Epithelial cell of proximal tubule (primary cell): ENCODE results near the gene BCL2L2. TPM values are rescaled to one million over a fixed set of nuclear protein-coding genes. Genes with fewer than 3 reads are reported as not detected.

ENCODE experiments used
- DNase-seq: peaks from one replicate; pipeline ENCODE4 v3.0.0-alpha.2; 2011; ENCODE audit warnings: low read depth
- H3K4me3 ChIP-seq: 2 replicates; pipeline ENCODE4 v1.5.1; 2011; ENCODE audit warnings: low read depth, mild to moderate bottlenecking, low read length
- total RNA-seq: library from RNA; depleted of rRNA; stranded (reverse); fragments of >200 nt; gene quantifications from 2 replicates; pipeline ENCODE4 v1.2.3, GENCODE V29; 2015
- TF ChIP-seq, protein P1 (sequence below): conservative IDR thresholded peaks from 2 replicates; pipeline ENCODE4 v1.5.1; 2012; ENCODE audit warnings: low read depth, mild to moderate bottlenecking, low read length

The BCL2L2 gene
- total RNA-seq, 1 donor from 2014 or later, result 10.7 TPM

DNA sequence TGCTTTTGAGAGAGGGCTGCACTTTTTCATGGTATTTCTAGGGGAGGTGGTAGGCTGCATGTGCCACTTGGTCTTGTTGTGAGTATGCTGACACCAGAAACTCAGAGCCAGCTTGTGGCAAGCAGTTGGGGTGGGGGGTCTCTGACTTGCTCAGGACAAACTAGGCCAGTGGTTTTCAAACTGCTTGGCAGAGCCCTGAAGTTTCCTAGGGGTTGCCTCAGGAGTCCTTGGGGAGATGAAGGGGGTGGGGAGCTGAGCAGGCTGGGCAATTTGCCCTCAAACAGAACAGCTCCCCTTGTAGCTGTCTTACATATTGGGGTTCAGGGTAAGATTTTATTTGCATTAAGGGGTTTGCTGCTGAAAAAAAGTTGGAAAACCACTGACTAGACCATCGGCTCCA lies 3.9 kb downstream of the BCL2L2 start:
- TF ChIP-seq, protein P1, sequence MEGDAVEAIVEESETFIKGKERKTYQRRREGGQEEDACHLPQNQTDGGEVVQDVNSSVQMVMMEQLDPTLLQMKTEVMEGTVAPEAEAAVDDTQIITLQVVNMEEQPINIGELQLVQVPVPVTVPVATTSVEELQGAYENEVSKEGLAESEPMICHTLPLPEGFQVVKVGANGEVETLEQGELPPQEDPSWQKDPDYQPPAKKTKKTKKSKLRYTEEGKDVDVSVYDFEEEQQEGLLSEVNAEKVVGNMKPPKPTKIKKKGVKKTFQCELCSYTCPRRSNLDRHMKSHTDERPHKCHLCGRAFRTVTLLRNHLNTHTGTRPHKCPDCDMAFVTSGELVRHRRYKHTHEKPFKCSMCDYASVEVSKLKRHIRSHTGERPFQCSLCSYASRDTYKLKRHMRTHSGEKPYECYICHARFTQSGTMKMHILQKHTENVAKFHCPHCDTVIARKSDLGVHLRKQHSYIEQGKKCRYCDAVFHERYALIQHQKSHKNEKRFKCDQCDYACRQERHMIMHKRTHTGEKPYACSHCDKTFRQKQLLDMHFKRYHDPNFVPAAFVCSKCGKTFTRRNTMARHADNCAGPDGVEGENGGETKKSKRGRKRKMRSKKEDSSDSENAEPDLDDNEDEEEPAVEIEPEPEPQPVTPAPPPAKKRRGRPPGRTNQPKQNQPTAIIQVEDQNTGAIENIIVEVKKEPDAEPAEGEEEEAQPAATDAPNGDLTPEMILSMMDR, result no peak
- no peak overlapping the region for H3K4me3 ChIP-seq
- no peak for DNase-seq

GRCh38 chr14:23316300-23316699 lies 9.7 kb downstream of the BCL2L2 start:
- H3K4me3 ChIP-seq, result no peak overlapping the region
- TF ChIP-seq, protein P1, result no peak
- no peak for DNase-seq

- TF ChIP-seq, protein P1, result no peak
- H3K4me3 ChIP-seq, result peak overlapping the region; percentile 54
- DNase-seq, result no peak
These were observed 13.3 kb downstream of the BCL2L2 start for GRCh38 chr14:23319746-23320583.

DNA sequence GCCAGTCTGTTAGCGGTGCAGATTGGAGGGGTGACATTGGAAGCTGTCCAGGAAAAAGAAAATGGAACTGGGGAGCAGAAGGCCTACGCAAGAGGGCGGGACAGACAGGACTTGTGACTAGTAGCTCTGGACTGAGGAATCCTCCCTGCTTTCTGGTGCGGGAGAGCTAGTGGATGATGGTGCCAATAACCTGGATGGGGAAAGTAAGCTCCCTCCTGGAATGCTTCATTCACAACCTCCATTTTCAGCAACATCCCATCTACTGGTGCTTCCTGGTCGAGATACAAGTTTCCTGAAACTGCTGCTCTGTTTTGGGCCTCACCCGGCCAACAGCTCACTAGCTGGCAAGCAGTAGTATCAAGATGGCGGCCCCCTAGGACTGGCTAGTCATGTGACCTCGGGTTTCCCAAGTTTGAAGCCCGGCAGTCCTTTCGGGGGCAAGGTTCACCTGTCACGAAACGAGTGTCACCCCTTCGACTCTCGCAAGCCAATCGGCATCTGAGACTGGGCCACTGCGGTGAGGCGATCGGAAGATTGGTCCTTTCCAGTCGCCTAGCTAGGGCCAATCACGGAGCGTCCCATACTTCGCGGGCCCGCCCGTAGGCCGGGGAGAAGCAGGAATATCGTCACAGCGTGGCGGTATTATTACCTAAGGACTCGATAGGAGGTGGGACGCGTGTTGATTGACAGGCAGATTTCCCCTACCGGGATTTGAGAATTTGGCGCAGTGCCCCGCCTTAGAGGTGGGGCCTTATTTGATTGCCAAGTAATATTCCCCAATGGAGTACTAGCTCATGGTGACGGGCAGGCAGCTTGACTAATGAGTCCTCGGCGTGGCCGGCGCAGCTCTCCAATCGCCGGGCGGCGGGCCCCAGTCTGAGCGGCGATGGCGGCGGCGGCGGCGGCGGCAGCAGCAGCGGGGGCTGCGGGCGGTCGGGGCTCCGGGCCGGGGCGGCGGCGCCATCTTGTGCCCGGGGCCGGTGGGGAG lies 14.2 kb downstream of the BCL2L2 start, which contains the start of gene PABPN1:
Gene PABPN1 (plus strand): TSS at position 874 of the 988 bp plus-strand sequence. CDS start 13 bp downstream, at position 887.
- DNase-seq, result peak; percentile 99
- peak within 1 kb of the TSS; percentile 97 for H3K4me3 ChIP-seq
- TF ChIP-seq, protein P1, result no peak

DNA sequence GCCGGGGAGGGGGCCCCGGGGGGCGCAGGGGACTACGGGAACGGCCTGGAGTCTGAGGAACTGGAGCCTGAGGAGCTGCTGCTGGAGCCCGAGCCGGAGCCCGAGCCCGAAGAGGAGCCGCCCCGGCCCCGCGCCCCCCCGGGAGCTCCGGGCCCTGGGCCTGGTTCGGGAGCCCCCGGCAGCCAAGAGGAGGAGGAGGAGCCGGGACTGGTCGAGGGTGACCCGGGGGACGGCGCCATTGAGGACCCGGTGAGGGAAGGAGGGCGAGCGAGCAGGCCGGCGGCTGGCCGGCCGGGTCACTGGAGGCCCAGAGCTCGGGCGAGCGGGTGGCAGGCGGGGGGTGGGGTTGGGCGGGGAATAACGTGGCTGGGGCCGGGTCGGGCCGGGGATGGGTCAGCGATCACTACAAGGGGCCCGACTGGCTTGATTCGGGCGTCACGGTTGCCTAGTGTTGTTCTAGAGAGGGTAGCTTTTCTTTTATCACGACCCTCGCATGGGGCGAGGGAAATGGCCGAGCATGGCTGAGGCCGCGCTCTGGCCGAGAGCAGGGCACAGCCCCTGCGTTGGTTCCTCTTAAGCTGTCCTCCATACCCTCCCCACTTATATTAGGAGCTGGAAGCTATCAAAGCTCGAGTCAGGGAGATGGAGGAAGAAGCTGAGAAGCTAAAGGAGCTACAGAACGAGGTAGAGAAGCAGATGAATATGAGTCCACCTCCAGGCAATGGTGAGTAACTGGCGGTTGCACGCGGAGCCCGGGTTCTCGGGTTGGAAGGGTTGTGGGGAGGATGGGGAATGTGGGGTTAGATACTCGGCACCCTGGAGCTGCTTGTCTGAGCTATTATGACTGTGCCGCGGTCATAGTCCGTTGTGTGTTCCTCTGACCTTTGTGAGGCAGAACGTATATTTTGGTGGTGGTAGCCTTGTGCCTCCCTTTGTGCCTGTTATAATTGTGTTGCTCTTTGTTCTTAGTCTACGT lies 15.2 kb downstream of the BCL2L2 start:
- TF ChIP-seq, protein P1, result no peak
- no peak for DNase-seq
- H3K4me3 ChIP-seq, result peak overlapping the region; percentile 97
